Neuronal stem cell (in vitro differentiated cells): ENCODE measurements around the gene RAB17.

Experiments
- DNase-seq: peaks from one replicate; pipeline ENCODE4 v3.0.0-alpha.2; 2013; ENCODE audit warnings: low spot score
- H2AFZ ChIP-seq: one replicate; pipeline ENCODE4 v1.6.1; 2013; ENCODE audit warnings: mild to moderate bottlenecking, low read length, inconsistent platforms
- H2AK5ac ChIP-seq: 2 replicates; pipeline ENCODE4 v1.6.1; 2013; ENCODE audit warnings: low read depth, mild to moderate bottlenecking, inconsistent platforms, low read length, moderate library complexity, mixed read lengths
- H2BK120ac ChIP-seq: 2 replicates; pipeline ENCODE4 v1.6.1; 2013; ENCODE audit warnings: low read depth, mild to moderate bottlenecking, inconsistent platforms, low read length, moderate library complexity, mixed read lengths
- H2BK12ac ChIP-seq: one replicate; pipeline ENCODE4 v1.6.1; 2013; ENCODE audit warnings: low read length, inconsistent platforms
- H2BK15ac ChIP-seq: 2 replicates; pipeline ENCODE4 v1.6.1; 2013; ENCODE audit warnings: mild to moderate bottlenecking, low read length, inconsistent platforms, mixed read lengths
- H2BK5ac ChIP-seq: one replicate; pipeline ENCODE4 v1.6.1; 2013; ENCODE audit warnings: inconsistent platforms, mild to moderate bottlenecking, low read length, moderate library complexity
- H3K14ac ChIP-seq: one replicate; pipeline ENCODE4 v1.6.1; 2013; ENCODE audit warnings: low read length, inconsistent platforms
- H3K18ac ChIP-seq: 2 replicates; pipeline ENCODE4 v1.6.1; 2013; ENCODE audit warnings: low read length, inconsistent platforms
- H3K23ac ChIP-seq: 2 replicates; pipeline ENCODE4 v1.6.1; 2013; ENCODE audit warnings: low read depth, mild to moderate bottlenecking, mixed read lengths, low read length, inconsistent platforms; ENCODE audit not compliant: poor library complexity
- H3K27ac ChIP-seq: replicated peaks from 3 replicates; pipeline ENCODE4 v1.5.1; 2013; ENCODE audit warnings: low read length, inconsistent platforms
- H3K27me3 ChIP-seq, 3 experiments: 2 replicates each; pipeline ENCODE4 v1.6.1; 2013; ENCODE audit warnings: low read length in 3 of 3, mild to moderate bottlenecking in 2 of 3, inconsistent platforms in 1 of 3, low read depth in 1 of 3, mixed read lengths in 1 of 3, moderate library complexity in 1 of 3; ENCODE audit not compliant: control insufficient read depth in 3 of 3, insufficient read depth in 3 of 3
- H3K36me3 ChIP-seq, 2 donors: replicated peaks in 1 of 2; 2 replicates each; pipeline ENCODE4 v1.6.1; 2013; ENCODE audit warnings: low read length in 2 of 2; ENCODE audit not compliant: control insufficient read depth in 2 of 2, insufficient read depth in 2 of 2
- H3K4ac ChIP-seq: 2 replicates; pipeline ENCODE4 v1.6.1; 2013; ENCODE audit warnings: inconsistent platforms, mild to moderate bottlenecking, low read length, moderate library complexity
- H3K4me1 ChIP-seq, 2 donors: 1 replicate in 1 of 2; 2 replicates in 1 of 2; pipeline ENCODE4 v1.6.1; 2013; ENCODE audit warnings: low read length in 2 of 2, low read depth in 1 of 2; ENCODE audit not compliant: control insufficient read depth in 2 of 2, insufficient read depth in 1 of 2
- H3K4me2 ChIP-seq: one replicate; pipeline ENCODE4 v1.6.1; 2013; ENCODE audit warnings: mild to moderate bottlenecking, low read length, inconsistent platforms; ENCODE audit not compliant: insufficient read depth, poor library complexity, severe bottlenecking
- H3K4me3 ChIP-seq, 2 donors: 2 replicates each; pipeline ENCODE4 v1.5.1; 2013; ENCODE audit warnings: low read length in 2 of 2, mild to moderate bottlenecking in 2 of 2, inconsistent platforms in 1 of 2, moderate library complexity in 1 of 2
- H3K79me1 ChIP-seq: one replicate; pipeline ENCODE4 v1.6.1; 2013; ENCODE audit warnings: low read depth, mild to moderate bottlenecking, inconsistent platforms, low read length, moderate library complexity
- H3K9ac ChIP-seq: one replicate; pipeline ENCODE4 v1.6.1; 2013; ENCODE audit warnings: mild to moderate bottlenecking, low read depth, low read length, inconsistent platforms; ENCODE audit not compliant: poor library complexity
- H3K9me3 ChIP-seq, 2 donors: replicated peaks in 1 of 2; 2 replicates each; pipeline versions ENCODE3 to v1.6.1; 2013; ENCODE audit warnings: low read length in 2 of 2, mild to moderate bottlenecking in 2 of 2, inconsistent platforms in 1 of 2, low read depth in 1 of 2, mixed read lengths in 1 of 2, moderate library complexity in 1 of 2; ENCODE audit not compliant: control insufficient read depth in 2 of 2, insufficient read depth in 1 of 2
- H4K8ac ChIP-seq: one replicate; pipeline ENCODE4 v1.6.1; 2013; ENCODE audit warnings: low read depth, mild to moderate bottlenecking, inconsistent platforms, low read length, moderate library complexity
- H4K91ac ChIP-seq: one replicate; pipeline ENCODE4 v1.6.1; 2013; ENCODE audit warnings: low read length, low read depth, mild to moderate bottlenecking, inconsistent platforms; ENCODE audit not compliant: poor library complexity
- WGBS, 2 donors: extraction: QIAGEN DNeasy Blood & Tissue Kit; methylation state at CpG; one replicate each; pipeline ENCODE4 v1.1.7; 2013; ENCODE audit warnings: missing lambda C conversion rate in 2 of 2, mixed read lengths in 1 of 2; ENCODE audit not compliant: insufficient read length in 2 of 2, insufficient replicate concordance in 1 of 2; ENCODE audit errors: extremely low coverage in 2 of 2; 5-methylcytosine and 5-hydroxymethylcytosine counted together

The RAB17 gene

GRCh38 chr2:237628247-237629187 is 38.0 kb upstream of the RAB17 start:
- H3K27me3 ChIP-seq: peaks cover 4 to 31% (median 19%) of the 10 kb centered on the region in 3 experiments
- H2AK5ac ChIP-seq: no peak overlapping the region
- no peak overlapping the region for H3K27ac ChIP-seq
- no peak overlapping the region for H4K8ac ChIP-seq
- H3K23ac ChIP-seq: no peak overlapping the region
- H4K91ac ChIP-seq: no peak overlapping the region
- peak overlapping the region; percentile 94 for H3K18ac ChIP-seq
- peaks cover 8 to 9% of the 10 kb centered on the region in 2 donors for H3K4me1 ChIP-seq
- H3K9ac ChIP-seq: peak overlapping the region; percentile 38
- H2BK5ac ChIP-seq: peak overlapping the region; percentile 10
- DNase-seq: no peak
- H2BK15ac ChIP-seq: no peak overlapping the region
- H3K4me2 ChIP-seq: peak overlapping the region; percentile 64
- no peak overlapping the region for H2BK12ac ChIP-seq
- peaks cover 2% of the 10 kb centered on the region for H3K79me1 ChIP-seq
- peaks cover 2 to 29% of the 10 kb centered on the region in 2 donors for H3K36me3 ChIP-seq
- WGBS, 2 donors: no CpG with 5 or more reads among the region's 14 CpGs
- H3K4me3 ChIP-seq: peak overlapping the region; percentile 52 to 89
- H2BK120ac ChIP-seq: no peak overlapping the region
- H3K4ac ChIP-seq: no peak overlapping the region
- H2AFZ ChIP-seq: peak overlapping the region; percentile 92
- H3K9me3 ChIP-seq: peaks cover 0 to 3% of the 10 kb centered on the region in 2 donors
- H3K14ac ChIP-seq: no peak overlapping the region

GRCh38 chr2:237627441-237628246 is 37.1 kb upstream of the RAB17 start, which contains the start of gene LRRFIP1:
LRRFIP1 (plus strand) TSS chr2:237627587; CDS start chr2:237627645, 58 bp downstream.
- H3K4me1 ChIP-seq: peaks cover 8 to 9% of the 10 kb centered on the region in 2 donors
- peak within 1 kb of the TSS; percentile 62 for H3K23ac ChIP-seq
- peaks cover 4 to 31% (median 27%) of the 10 kb centered on the region in 3 experiments for H3K27me3 ChIP-seq
- no peak within 1 kb of the TSS for H3K4ac ChIP-seq
- H2BK15ac ChIP-seq: peak within 1 kb of the TSS; percentile 72
- H3K27ac ChIP-seq: no peak within 1 kb of the TSS
- no peak for DNase-seq
- peaks cover 2 to 24% of the 10 kb centered on the region in 2 donors for H3K36me3 ChIP-seq
- peak within 1 kb of the TSS; percentile 56 for H2AK5ac ChIP-seq
- peak within 1 kb of the TSS; percentile 94 for H2AFZ ChIP-seq
- H2BK120ac ChIP-seq: peak within 1 kb of the TSS; percentile 20
- H4K91ac ChIP-seq: no peak within 1 kb of the TSS
- WGBS, 2 donors: no CpG with 5 or more reads among the region's 114 CpGs
- peak within 1 kb of the TSS; percentile 10 for H2BK5ac ChIP-seq
- H3K14ac ChIP-seq: peak within 1 kb of the TSS; percentile 4
- H2BK12ac ChIP-seq: peak within 1 kb of the TSS; percentile 76
- H3K9ac ChIP-seq: peak within 1 kb of the TSS; percentile 74
- peak within 1 kb of the TSS; percentile 64 for H3K4me2 ChIP-seq
- H3K4me3 ChIP-seq: peak within 1 kb of the TSS; percentile 52 to 89
- peaks cover 2% of the 10 kb centered on the region for H3K79me1 ChIP-seq
- H4K8ac ChIP-seq: no peak within 1 kb of the TSS
- H3K9me3 ChIP-seq: no peaks in the 10 kb centered on the region
- H3K18ac ChIP-seq: peak within 1 kb of the TSS; percentile 94

GRCh38 chr2:237626813-237627440 is 36.4 kb upstream of the RAB17 start:
- peaks cover 8 to 9% of the 10 kb centered on the region in 2 donors for H3K4me1 ChIP-seq
- WGBS, 2 donors: no CpG with 5 or more reads among the region's 54 CpGs
- H2BK5ac ChIP-seq: no peak overlapping the region
- no peak overlapping the region for H4K8ac ChIP-seq
- no peak overlapping the region for H4K91ac ChIP-seq
- no peak for DNase-seq
- peaks cover 4 to 31% (median 31%) of the 10 kb centered on the region in 3 experiments for H3K27me3 ChIP-seq
- H2BK120ac ChIP-seq: no peak overlapping the region
- H3K9me3 ChIP-seq: no peaks in the 10 kb centered on the region
- peaks cover 0 to 17% of the 10 kb centered on the region in 2 donors for H3K36me3 ChIP-seq
- H2AFZ ChIP-seq: peak overlapping the region; percentile 94
- peak overlapping the region; percentile 94 for H3K18ac ChIP-seq
- H2BK15ac ChIP-seq: peak overlapping the region; percentile 72
- H3K9ac ChIP-seq: peak overlapping the region; percentile 74
- H3K27ac ChIP-seq: no peak overlapping the region
- H3K79me1 ChIP-seq: peaks cover 2% of the 10 kb centered on the region
- peak overlapping the region; percentile 56 for H2AK5ac ChIP-seq
- H3K14ac ChIP-seq: peak overlapping the region; percentile 4
- peak overlapping the region; percentile 64 for H3K4me2 ChIP-seq
- H3K23ac ChIP-seq: peak overlapping the region; percentile 10
- peak overlapping the region; percentile 52 to 80 for H3K4me3 ChIP-seq
- no peak overlapping the region for H2BK12ac ChIP-seq
- H3K4ac ChIP-seq: no peak overlapping the region
